Activated naive CD4-positive, alpha-beta T cell treated with anti-CD3 and anti-CD28 coated beads for 36 hours (primary cell): Measurements from ENCODE around the gene ZNF273. TPM values are rescaled to one million over a fixed set of nuclear protein-coding genes. Genes with fewer than 3 reads are reported as not detected.
"Not testable (repeated sequence)": the region's sequence is repeated elsewhere in the genome, so short reads cannot be mapped to it uniquely, and the experiment has no call there.

Experiments
- CTCF ChIA-PET: fragments of 350-600 bp; sonication (Branson Sonifier 250); formaldehyde crosslinking; loops from one replicate; lab custom pipeline; 2021; ENCODE audit warnings: antibody characterized with exemption; lab: Charles Lee
- DNase-seq: peaks from one replicate; pipeline ENCODE4 v3.0.0-alpha.2; 2020
- H3K27ac Mint-ChIP-seq: one replicate; pipeline ENCODE4 v1.8.0; 2021; ENCODE audit warnings: mild to moderate bottlenecking, mixed read lengths
- H3K27me3 Mint-ChIP-seq: one replicate; pipeline ENCODE4 v1.8.0; 2021; ENCODE audit warnings: low read depth, mixed read lengths
- H3K36me3 Mint-ChIP-seq: one replicate; pipeline ENCODE4 v1.8.0; 2021; ENCODE audit warnings: low read depth, mixed read lengths
- H3K4me1 Mint-ChIP-seq: one replicate; pipeline ENCODE4 v1.8.0; 2021; ENCODE audit warnings: low read depth, mixed read lengths
- H3K4me3 Mint-ChIP-seq: one replicate; pipeline ENCODE4 v1.8.0; 2021; ENCODE audit warnings: mild to moderate bottlenecking, moderate library complexity, mixed read lengths
- H3K9me3 Mint-ChIP-seq: one replicate; pipeline ENCODE4 v1.8.0; 2021; ENCODE audit warnings: mixed read lengths
- intact Hi-C: fragments of 100-400 bp; cut with micrococcal nuclease; formaldehyde crosslinking; loops from one replicate; pipeline ENCODE4 v1.15.1; 2023
- total RNA-seq, 2 experiments: library from RNA; stranded (reverse); gene quantifications; one replicate each; pipeline ENCODE4 v1.2.3, GENCODE V29; 2021

Gene ZNF273
- total RNA-seq, 2 experiments from 2014 or later: 10.9 to 12.3 TPM

GRCh38 chr7:64887756-64888508 is 15.1 kb upstream of the ZNF273 start:
- intact Hi-C loops: loop anchor here (1.0 to 5.0 kb wide), 4 partner anchors 15 to 251 kb away; partner anchors contain the start of genes ZNF138 and ZNF273
- no peaks in the 10 kb centered on the region for H3K36me3 Mint-ChIP-seq
- peaks cover 62% of the 10 kb centered on the region for H3K27me3 Mint-ChIP-seq
- H3K9me3 Mint-ChIP-seq: no peaks in the 10 kb centered on the region
- H3K27ac Mint-ChIP-seq: no peak overlapping the region
- H3K4me3 Mint-ChIP-seq: peak overlapping the region; percentile 77
- DNase-seq: peak; percentile 66
- peaks cover 15% of the 10 kb centered on the region for H3K4me1 Mint-ChIP-seq
- CTCF ChIA-PET: interaction anchor here (0.8 to 1.4 kb wide), 7 partner anchors 10 to 62 kb away, joined by 3 to 7 read pairs (median 3); partner anchors contain the start of gene ZNF273

DNA sequence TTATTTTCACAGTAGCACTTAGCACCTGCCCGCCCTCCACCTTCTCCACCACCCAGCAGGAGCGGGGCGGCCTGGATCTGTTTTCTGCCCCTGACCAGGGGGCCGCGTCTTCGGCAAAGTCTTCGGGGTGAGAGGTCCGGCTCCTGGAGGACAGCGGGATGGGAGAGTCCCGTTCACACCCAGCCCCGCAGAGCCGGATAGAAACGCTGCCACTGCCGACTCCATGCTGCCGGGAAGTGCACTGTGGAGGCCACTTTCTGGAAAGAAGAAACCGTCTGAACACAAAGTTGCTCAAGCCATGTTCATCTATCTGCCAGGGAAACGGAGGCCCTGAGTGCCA is 14.5 kb upstream of the ZNF273 start:
- Mint-ChIP-seq H3K27ac (no peak overlapping the region), H3K4me3 (peak overlapping the region; percentile 77), H3K9me3 (no peaks in the 10 kb centered on the region), H3K27me3 (peaks cover 57% of the 10 kb centered on the region), H3K4me1 (peaks cover 15% of the 10 kb centered on the region), H3K36me3 (no peaks in the 10 kb centered on the region)
- intact Hi-C loops: loop anchor here (1.0 to 5.0 kb wide), 4 partner anchors 14 to 252 kb away; partner anchors contain the start of genes ZNF138 and ZNF273
- DNase-seq: peak; percentile 19
- CTCF ChIA-PET: interaction anchor here (0.8 to 1.4 kb wide), 7 partner anchors 9 to 61 kb away, joined by 3 to 7 read pairs (median 3); partner anchors contain the start of gene ZNF273

GRCh38 chr7:64888901-64889685 is 14.0 kb upstream of the ZNF273 start:
- intact Hi-C loops: loop anchor here (1.0 to 5.0 kb wide), 4 partner anchors 14 to 252 kb away; partner anchors contain the start of genes ZNF138 and ZNF273
- CTCF ChIA-PET: interaction anchor here (0.9 to 1.3 kb wide), 3 partner anchors 9 to 59 kb away, joined by 3 to 4 read pairs (median 3); no protein-coding TSS in a partner anchor
- Mint-ChIP-seq H3K36me3 (no peaks in the 10 kb centered on the region), H3K4me1 (peaks cover 15% of the 10 kb centered on the region), H3K27ac (no peak overlapping the region), H3K4me3 (peak overlapping the region; percentile 77), H3K9me3 (no peaks in the 10 kb centered on the region), H3K27me3 (peaks cover 51% of the 10 kb centered on the region)
- DNase-seq: peak; percentile 24

DNA sequence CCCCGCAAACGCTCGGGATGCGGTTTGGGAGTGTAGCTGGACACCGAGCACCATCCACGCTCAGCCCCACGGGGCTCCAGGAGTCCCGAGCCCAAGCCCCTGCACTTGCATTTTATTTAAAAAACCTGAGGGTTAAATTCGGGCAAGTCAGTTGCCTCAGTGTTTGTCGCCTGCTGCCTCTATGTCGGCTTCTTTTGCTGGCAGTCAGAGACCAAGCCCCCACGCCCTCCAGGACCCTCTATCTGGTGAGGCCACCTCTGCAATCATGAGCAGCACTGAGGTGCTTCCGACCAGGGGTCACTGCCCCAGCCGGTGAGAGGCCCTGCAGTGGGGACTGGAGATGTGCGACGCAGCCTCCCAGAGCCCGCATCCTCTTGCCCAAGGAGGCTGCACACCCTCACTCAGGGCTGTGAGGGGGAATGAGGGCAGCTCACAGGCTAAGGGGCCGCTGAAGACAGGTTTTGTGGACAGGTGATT is 13.3 kb upstream of the ZNF273 start:
- CTCF ChIA-PET: no interaction called here
- Mint-ChIP-seq H3K9me3 (no peaks in the 10 kb centered on the region), H3K27me3 (peaks cover 45% of the 10 kb centered on the region), H3K36me3 (no peaks in the 10 kb centered on the region), H3K27ac (no peak overlapping the region), H3K4me1 (peaks cover 15% of the 10 kb centered on the region), H3K4me3 (peak overlapping the region; percentile 42)
- intact Hi-C loops: loop anchor here (2.0 to 5.0 kb wide), 3 partner anchors 13 to 253 kb away; partner anchors contain the start of genes ZNF138 and ZNF273
- DNase-seq: no peak

GRCh38 chr7:64890273-64890672 is 12.8 kb upstream of the ZNF273 start:
- DNase-seq, intact Hi-C loops, CTCF ChIA-PET, H3K4me3 Mint-ChIP-seq, H3K9me3 Mint-ChIP-seq, H3K36me3 Mint-ChIP-seq, H3K27ac Mint-ChIP-seq: not testable (repeated sequence)
- Mint-ChIP-seq H3K27me3 (peaks cover 41% of the 10 kb centered on the region), H3K4me1 (peaks cover 15% of the 10 kb centered on the region)

DNA sequence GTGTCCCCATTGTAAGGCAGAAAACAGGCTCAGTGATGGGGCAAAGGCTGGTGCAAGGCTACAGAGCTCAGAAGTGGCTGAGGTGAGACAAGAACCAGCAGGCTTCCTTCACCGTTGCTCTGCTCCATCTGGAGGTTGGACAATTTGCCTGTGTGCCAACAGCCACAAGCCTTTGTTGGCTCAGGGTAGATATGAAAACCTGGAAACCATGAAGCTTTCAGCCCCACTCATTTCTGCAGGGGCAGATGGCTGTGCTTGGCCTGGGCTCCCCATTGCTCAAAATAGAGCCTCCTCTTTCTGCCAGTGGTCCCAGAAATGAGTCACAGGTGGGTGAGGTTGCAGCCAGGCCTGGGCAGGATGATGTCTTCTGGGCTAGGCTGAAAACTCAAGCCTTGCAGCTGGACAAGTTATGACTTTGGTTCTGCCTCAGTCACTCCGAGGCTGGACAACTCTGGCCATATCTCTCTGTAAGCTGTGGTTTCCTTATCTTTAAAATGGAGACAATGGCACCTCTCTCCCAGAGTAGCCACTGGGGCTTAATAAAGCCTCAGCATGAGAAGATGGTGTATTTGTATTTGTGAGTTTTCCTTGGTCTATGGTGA is 12.2 kb upstream of the ZNF273 start:
- no peaks in the 10 kb centered on the region for H3K9me3 Mint-ChIP-seq
- no peaks in the 10 kb centered on the region for H3K36me3 Mint-ChIP-seq
- H3K27me3 Mint-ChIP-seq: peaks cover 36% of the 10 kb centered on the region
- DNase-seq: no peak
- H3K4me1 Mint-ChIP-seq: peaks cover 15% of the 10 kb centered on the region
- H3K27ac Mint-ChIP-seq: no peak overlapping the region
- CTCF ChIA-PET: no interaction called here
- intact Hi-C loops: no loop called here
- H3K4me3 Mint-ChIP-seq: no peak overlapping the region

GRCh38 chr7:64891363-64892081 is 11.6 kb upstream of the ZNF273 start:
- H3K4me3 Mint-ChIP-seq, CTCF ChIA-PET, H3K36me3 Mint-ChIP-seq, H3K27ac Mint-ChIP-seq, intact Hi-C loops, DNase-seq, H3K9me3 Mint-ChIP-seq: not testable (repeated sequence)
- Mint-ChIP-seq H3K4me1 (peaks cover 15% of the 10 kb centered on the region), H3K27me3 (peaks cover 35% of the 10 kb centered on the region)

DNA sequence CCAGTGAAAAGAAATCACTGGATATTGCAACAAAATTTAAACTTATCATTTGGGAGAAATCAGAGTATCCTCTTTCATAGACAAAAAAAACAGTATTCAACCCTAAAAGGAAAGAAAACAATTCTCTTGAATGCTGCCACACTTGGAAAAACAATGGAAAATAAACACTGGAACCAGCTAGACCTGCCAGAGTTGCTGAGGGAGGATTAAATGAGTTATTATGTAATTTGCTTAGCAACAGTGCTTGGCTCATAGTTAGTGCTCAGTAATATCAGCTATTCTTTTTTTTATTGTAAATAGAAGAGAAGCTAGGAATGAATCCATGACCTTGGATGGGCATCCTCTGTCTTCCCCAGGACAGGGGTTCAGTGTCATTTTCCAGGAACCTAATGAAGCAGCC is 11.0 kb upstream of the ZNF273 start:
- intact Hi-C loops: no loop called here
- Mint-ChIP-seq H3K9me3 (no peaks in the 10 kb centered on the region), H3K27ac (no peak overlapping the region), H3K36me3 (no peaks in the 10 kb centered on the region), H3K4me3 (no peak overlapping the region), H3K4me1 (peaks cover 12% of the 10 kb centered on the region), H3K27me3 (peaks cover 29% of the 10 kb centered on the region)
- no peak for DNase-seq
- CTCF ChIA-PET: no interaction called here

GRCh38 chr7:64892666-64893309 is 10.3 kb upstream of the ZNF273 start:
- H3K4me3 Mint-ChIP-seq: no peak overlapping the region
- no peaks in the 10 kb centered on the region for H3K36me3 Mint-ChIP-seq
- no peak overlapping the region for H3K27ac Mint-ChIP-seq
- H3K9me3 Mint-ChIP-seq: no peaks in the 10 kb centered on the region
- no peak for DNase-seq
- H3K4me1 Mint-ChIP-seq: peaks cover 10% of the 10 kb centered on the region
- intact Hi-C loops: no loop called here
- CTCF ChIA-PET: no interaction called here
- H3K27me3 Mint-ChIP-seq: peaks cover 24% of the 10 kb centered on the region

DNA sequence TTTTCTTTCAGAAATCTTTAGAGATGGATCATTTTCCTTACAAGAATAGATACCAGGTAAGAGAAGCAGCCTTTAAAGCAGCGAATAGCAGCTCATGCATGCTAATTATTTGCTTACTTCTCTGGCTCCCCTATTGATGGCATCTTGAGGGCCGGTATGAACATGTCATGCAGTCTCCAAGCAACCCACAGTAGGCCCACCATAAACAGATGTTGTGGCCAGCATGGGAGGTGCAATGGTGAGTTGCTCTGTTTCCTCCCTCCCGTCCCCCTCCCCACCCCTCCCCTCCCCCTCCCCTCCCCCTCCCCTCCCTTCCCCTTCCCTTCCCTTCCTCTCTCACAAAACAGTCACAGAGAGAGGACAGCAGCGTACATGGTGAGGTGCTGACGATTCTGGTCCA is 9.7 kb upstream of the ZNF273 start:
- no peak for DNase-seq
- CTCF ChIA-PET: no interaction called here
- no peak overlapping the region for H3K27ac Mint-ChIP-seq
- H3K9me3 Mint-ChIP-seq: no peaks in the 10 kb centered on the region
- no peaks in the 10 kb centered on the region for H3K36me3 Mint-ChIP-seq
- peaks cover 5% of the 10 kb centered on the region for H3K4me1 Mint-ChIP-seq
- H3K4me3 Mint-ChIP-seq: no peak overlapping the region
- peaks cover 20% of the 10 kb centered on the region for H3K27me3 Mint-ChIP-seq
- intact Hi-C loops: no loop called here

GRCh38 chr7:64902461-64902805 is 640 bp upstream of the ZNF273 start:
- H3K9me3 Mint-ChIP-seq, H3K27me3 Mint-ChIP-seq, DNase-seq: not testable (repeated sequence)
- intact Hi-C loops: loop anchor here (2.0 to 5.0 kb wide), 11 partner anchors 14 to 1002 kb away; partner anchors contain the start of genes ERV3-1, ZNF138, ZNF680 and ZNF736
- Mint-ChIP-seq H3K27ac (peak overlapping the region; percentile 70), H3K4me3 (peak overlapping the region; percentile 96), H3K4me1 (peaks cover 29% of the 10 kb centered on the region), H3K36me3 (peaks cover 11% of the 10 kb centered on the region)
- CTCF ChIA-PET: interaction anchor here (1.1 to 2.1 kb wide), 2 partner anchors 10 to 15 kb away, joined by 3 to 7 read pairs; no protein-coding TSS in a partner anchor
